ENCODE results near the gene SLC32A1.
A peak's percentile ranks its signal among the peaks of the same experiment; 100 is the strongest.

The SLC32A1 gene

GRCh38 chr20:38698541-38698940, 25.7 kb upstream of the SLC32A1 start:
- Histone ChIP-seq H3K4me2 (no peak overlapping the region), H3K27ac (no peak overlapping the region), H3K4me1 (no peaks in the 10 kb centered on the region), H3K9me3 (no peaks in the 10 kb centered on the region), H4K20me1 (peaks cover 3% of the 10 kb centered on the region; the same call in 1 of the 2 replicates), H3K36me3 (no peaks in the 10 kb centered on the region), H3K4me3 (no peak overlapping the region), H3K9ac (no peak overlapping the region), H3K27me3 (peaks cover 17% of the 10 kb centered on the region; the same call in 1 of the 2 replicates)
- no peak for TF ChIP-seq Cebpa-rat (IDR thresholded peaks at IDR 0.05)

- Histone ChIP-seq H3K9me3 (no peaks in the 10 kb centered on the region), H3K4me3 (no peak overlapping the region), H4K20me1 (no peaks in the 10 kb centered on the region), H3K9ac (no peak overlapping the region), H3K4me1 (no peaks in the 10 kb centered on the region), H3K27ac (no peak overlapping the region), H3K27me3 (peaks cover 17% of the 10 kb centered on the region; the same call in 1 of the 2 replicates), H3K36me3 (no peaks in the 10 kb centered on the region), H3K4me2 (no peak overlapping the region)
- no peak for TF ChIP-seq Cebpa-rat (IDR thresholded peaks at IDR 0.05)
These were observed 24.1 kb upstream of the SLC32A1 start for GRCh38 chr20:38700141-38700540.

GRCh38 chr20:38700926-38701325, 23.4 kb upstream of the SLC32A1 start:
- TF ChIP-seq Cebpa-rat (IDR thresholded peaks at IDR 0.05), result no peak
- Histone ChIP-seq H3K4me2 (no peak overlapping the region), H4K20me1 (no peaks in the 10 kb centered on the region), H3K27ac (no peak overlapping the region), H3K27me3 (peaks cover 17% of the 10 kb centered on the region; the same call in 1 of the 2 replicates), H3K36me3 (no peaks in the 10 kb centered on the region), H3K9ac (no peak overlapping the region), H3K4me3 (no peak overlapping the region), H3K9me3 (no peaks in the 10 kb centered on the region), H3K4me1 (no peaks in the 10 kb centered on the region)

- no peak for TF ChIP-seq Cebpa-rat (IDR thresholded peaks at IDR 0.05)
- peaks cover 17% of the 10 kb centered on the region; the same call in 1 of the 2 replicates for H3K27me3 ChIP-seq
- H3K9me3 ChIP-seq, result no peaks in the 10 kb centered on the region
- H4K20me1 ChIP-seq, result no peaks in the 10 kb centered on the region
- no peak overlapping the region for H3K4me3 ChIP-seq
- H3K4me1 ChIP-seq, result no peaks in the 10 kb centered on the region
- H3K36me3 ChIP-seq, result no peaks in the 10 kb centered on the region
- no peak overlapping the region for H3K27ac ChIP-seq
- no peak overlapping the region for H3K4me2 ChIP-seq
- no peak overlapping the region for H3K9ac ChIP-seq
These were observed 20.8 kb upstream of the SLC32A1 start for GRCh38 chr20:38703526-38703925.

GRCh38 chr20:38704136-38704535, 20.1 kb upstream of the SLC32A1 start:
- H3K4me2 ChIP-seq, result no peak overlapping the region
- no peaks in the 10 kb centered on the region for H3K36me3 ChIP-seq
- no peaks in the 10 kb centered on the region for H4K20me1 ChIP-seq
- no peak for TF ChIP-seq Cebpa-rat (IDR thresholded peaks at IDR 0.05)
- H3K27me3 ChIP-seq, result peaks cover 17% of the 10 kb centered on the region; the same call in 1 of the 2 replicates
- no peak overlapping the region for H3K4me3 ChIP-seq
- no peak overlapping the region for H3K27ac ChIP-seq
- no peaks in the 10 kb centered on the region for H3K4me1 ChIP-seq
- H3K9me3 ChIP-seq, result no peaks in the 10 kb centered on the region
- no peak overlapping the region for H3K9ac ChIP-seq

- H3K9me3 ChIP-seq, result no peaks in the 10 kb centered on the region
- H3K4me2 ChIP-seq, result no peak overlapping the region
- no peaks in the 10 kb centered on the region for H4K20me1 ChIP-seq
These were observed 17.8 kb upstream of the SLC32A1 start for GRCh38 chr20:38706509-38706908.

GRCh38 chr20:38714308-38714707, 10.0 kb upstream of the SLC32A1 start:
- no peak for TF ChIP-seq Cebpa-rat (IDR thresholded peaks at IDR 0.05)
- no peaks in the 10 kb centered on the region for H3K4me1 ChIP-seq
- no peak overlapping the region for H3K4me3 ChIP-seq
- no peaks in the 10 kb centered on the region for H3K36me3 ChIP-seq
- H3K9ac ChIP-seq, result no peak overlapping the region
- no peaks in the 10 kb centered on the region for H3K9me3 ChIP-seq
- peaks cover 8% of the 10 kb centered on the region; the same call in 1 of the 2 replicates for H3K27me3 ChIP-seq
- H3K27ac ChIP-seq, result no peak overlapping the region
- no peak overlapping the region for H3K4me2 ChIP-seq
- no peaks in the 10 kb centered on the region; the same call in 1 of the 2 replicates for H4K20me1 ChIP-seq

More at GRCh38 chr20:38706509-38706908, 17.8 kb upstream of the SLC32A1 start:
- Histone ChIP-seq H3K4me3 (no peak overlapping the region), H3K4me1 (no peaks in the 10 kb centered on the region), H3K27me3 (0 out of 2 replicates have a peak, but pooled peaks cover under 1% of the 10 kb centered on the region), H3K36me3 (no peaks in the 10 kb centered on the region), H3K27ac (no peak overlapping the region), H3K9ac (no peak overlapping the region)
- no peak for TF ChIP-seq Cebpa-rat (IDR thresholded peaks at IDR 0.05)

GRCh38 chr20:38715646-38716045, 8.6 kb upstream of the SLC32A1 start:
- Histone ChIP-seq H3K9me3 (no peaks in the 10 kb centered on the region), H3K4me2 (no peak overlapping the region), H3K4me1 (no peaks in the 10 kb centered on the region), H3K36me3 (no peaks in the 10 kb centered on the region), H3K9ac (no peak overlapping the region), H3K27ac (no peak overlapping the region), H4K20me1 (no peaks in the 10 kb centered on the region; the same call in 1 of the 2 replicates), H3K27me3 (peaks cover 22% of the 10 kb centered on the region), H3K4me3 (no peak overlapping the region)
- TF ChIP-seq Cebpa-rat (IDR thresholded peaks at IDR 0.05), result no peak

GRCh38 chr20:38722683-38723016, 1.6 kb upstream of the SLC32A1 start:
- H3K4me1 ChIP-seq, result peaks cover 54% of the 10 kb centered on the region
- no peak overlapping the region for H3K27ac ChIP-seq
- peaks cover 92% of the 10 kb centered on the region for H3K27me3 ChIP-seq
- H3K4me2 ChIP-seq, result peak overlapping the region; percentile 97
- H4K20me1 ChIP-seq, result peaks cover 54% of the 10 kb centered on the region
- TF ChIP-seq Cebpa-rat (IDR thresholded peaks at IDR 0.05), result no peak
- H3K4me3 ChIP-seq, result peak overlapping the region; percentile 59
- no peak overlapping the region for H3K9ac ChIP-seq
- peaks cover 6% of the 10 kb centered on the region; the same call in 1 of the 2 replicates for H3K9me3 ChIP-seq
- H3K36me3 ChIP-seq, result no peaks in the 10 kb centered on the region

- Histone ChIP-seq H4K20me1 (peaks cover 60% of the 10 kb centered on the region), H3K4me3 (peak overlapping the region; percentile 59)
These were observed 1.1 kb upstream of the SLC32A1 start for GRCh38 chr20:38723017-38723847.

More at GRCh38 chr20:38723017-38723847, 1.1 kb upstream of the SLC32A1 start:
- no peak for TF ChIP-seq Cebpa-rat (IDR thresholded peaks at IDR 0.05)
- H3K27me3 ChIP-seq, result peaks cover 97% of the 10 kb centered on the region
- H3K27ac ChIP-seq, result no peak overlapping the region
- H3K9me3 ChIP-seq, result peaks cover 12% of the 10 kb centered on the region
- H3K36me3 ChIP-seq, result no peaks in the 10 kb centered on the region
- H3K4me2 ChIP-seq, result peak overlapping the region; percentile 97
- no peak overlapping the region for H3K9ac ChIP-seq
- peaks cover 59% of the 10 kb centered on the region for H3K4me1 ChIP-seq

Measured in BLaER1 (cell line).